Stomach (tissue), 9 donors: Measurements from ENCODE around the gene NRP1. TPM values are rescaled to one million over a fixed set of nuclear protein-coding genes. Genes with fewer than 3 reads are reported as not detected.

Experiments used
- DNase-seq, 2 donors: peaks; one replicate each; pipeline versions ENCODE4 v3.0.0 to v3.0.0-alpha.2; 2013 to 2019
- H3K27ac ChIP-seq, 5 donors: fragments of 200-600 bp in 4 of 5; sonication (generic) in 4 of 5; one replicate each; pipeline ENCODE4 v1.5.1; 2013 to 2019; ENCODE audit warnings: mild to moderate bottlenecking in 1 of 5, moderate library complexity in 1 of 5
- H3K27me3 ChIP-seq, 3 donors: fragments of 200-600 bp; sonication (generic); one replicate each; pipeline ENCODE4 v1.5.1; 2017 to 2019; ENCODE audit warnings: mixed run types in 1 of 3
- H3K36me3 ChIP-seq, 4 donors: fragments of 200-600 bp; sonication (generic); 1 replicate in 3 of 4; 2 replicates in 1 of 4; pipeline ENCODE4 v1.5.1; 2016 to 2019
- H3K4me1 ChIP-seq, 4 donors: fragments of 200-600 bp; sonication (generic); one replicate each; pipeline ENCODE4 v1.5.1; 2016 to 2019
- H3K4me3 ChIP-seq, 4 donors: fragments of 200-600 bp; sonication (generic) in 3 of 4; one replicate each; pipeline ENCODE4 v1.5.1; 2016 to 2019; ENCODE audit warnings: mild to moderate bottlenecking in 1 of 4
- H3K9me3 ChIP-seq, 4 donors: fragments of 200-600 bp; sonication (generic); one replicate each; pipeline ENCODE4 v1.5.1; 2016 to 2019
- CTCF ChIP-seq, 7 experiments: fragments of 450-650 bp in 4 of 7; fragments of 200-600 bp in 3 of 7; sonication (generic) in 3 of 7; IDR thresholded peaks; one replicate each; pipeline ENCODE4 v1.5.1; 2016 to 2019; ENCODE audit warnings: antibody characterized with exemption in 7 of 7, control low read depth in 2 of 7, mild to moderate bottlenecking in 1 of 7
- EP300 ChIP-seq: sonication (generic); formaldehyde crosslinking; IDR thresholded peaks from one replicate; pipeline ENCODE4 v1.6.1; 2017; ENCODE audit warnings: antibody characterized with exemption
- POLR2A ChIP-seq, 4 donors: fragments of 450-650 bp; IDR thresholded peaks; one replicate each; pipeline ENCODE4 v1.6.1; 2016; ENCODE audit warnings: antibody characterized with exemption in 4 of 4, control low read depth in 2 of 4, mild to moderate bottlenecking in 1 of 4, moderate library complexity in 1 of 4
- POLR2AphosphoS5 ChIP-seq, 3 donors: sonication (generic); formaldehyde crosslinking; IDR thresholded peaks; one replicate each; pipeline ENCODE4 v1.6.1; 2016; ENCODE audit warnings: antibody characterized with exemption in 3 of 3
- WGBS, 5 donors: extraction: QIAGEN DNeasy Blood & Tissue Kit in 3 of 5; methylation state at CpG; one replicate each; pipeline versions ENCODE4 v1.1.5 to v1.1.7; 2013 to 2018; 5-methylcytosine and 5-hydroxymethylcytosine counted together
- intact Hi-C: fragments of 100-400 bp; cut with DNase I; formaldehyde crosslinking; loops from one replicate; pipeline ENCODE4 v1.15.1; 2023; ENCODE audit warnings: low total_unique reads
- polyA plus RNA-seq, 3 donors: library from polyadenylated mRNA; stranded (reverse); fragments of 200-250 nt; gene quantifications; one replicate each; pipeline ENCODE4 v1.2.3, GENCODE V29; 2013
- total RNA-seq, 5 donors: library from RNA; depleted of rRNA; stranded (reverse); fragments of >200 nt; gene quantifications; one replicate each; pipeline versions ENCODE4 v1.1.0 to v1.2.3, GENCODE V29; 2014 to 2016
- donor health status: healthy with polysubstance abuse.
- donor health status: Bipolar disorder and iron deficiency.
- donor health status: healthy.

NRP1 gene
- total and polyA plus RNA-seq, 8 donors: 4.6 to 94.7 (median 13.0) TPM

- DNase-seq: no peak
- H3K36me3 ChIP-seq: no peaks in the 10 kb centered on the region
- WGBS, 5 donors: 59 to 88% (median 83%) methylated on average over 2 of the region's 2 CpGs
- H3K4me1 ChIP-seq: peaks cover 0 to 28% (median 14%) of the 10 kb centered on the region in 4 donors
- no peaks in the 10 kb centered on the region for H3K9me3 ChIP-seq
- TF ChIP-seq POLR2A (IDR thresholded peaks at IDR 0.05) (no peak), CTCF (IDR thresholded peaks at IDR 0.05) (no peak), POLR2AphosphoS5 (IDR thresholded peaks at IDR 0.05) (no peak), EP300 (no peak)
- H3K27me3 ChIP-seq: no peaks in the 10 kb centered on the region
- intact Hi-C loops: no loop called here
- H3K4me3 ChIP-seq: no peak overlapping the region
- H3K27ac ChIP-seq: peak overlapping the region in 2 of 5 donors; percentile 14 to 25
These were observed 35.6 kb downstream of the NRP1 start for GRCh38 chr10:33298893-33299292.

- Histone ChIP-seq H3K27ac (peak overlapping the region in 2 of 5 donors; percentile 3 to 25), H3K36me3 (no peaks in the 10 kb centered on the region), H3K4me3 (no peak overlapping the region), H3K27me3 (no peaks in the 10 kb centered on the region), H3K4me1 (peaks cover 0 to 28% (median 12%) of the 10 kb centered on the region in 4 donors), H3K9me3 (no peaks in the 10 kb centered on the region)
- TF ChIP-seq EP300 (no peak), POLR2A (IDR thresholded peaks at IDR 0.05) (no peak), POLR2AphosphoS5 (IDR thresholded peaks at IDR 0.05) (no peak), CTCF (IDR thresholded peaks at IDR 0.05) (no peak)
- intact Hi-C loops: no loop called here
- 81 to 91% (median 87%) methylated on average over 6 of the region's 6 CpGs for WGBS, 5 donors
- DNase-seq: no peak
These were observed 36.4 kb downstream of the NRP1 start for GRCh38 chr10:33298110-33298509.

- Histone ChIP-seq H3K9me3 (no peaks in the 10 kb centered on the region), H3K27ac (peak overlapping the region in 1 of 5 donors; percentile 38), H3K4me3 (no peak overlapping the region), H3K4me1 (peaks cover 0 to 29% (median 12%) of the 10 kb centered on the region in 4 donors), H3K27me3 (no peaks in the 10 kb centered on the region), H3K36me3 (no peaks in the 10 kb centered on the region)
- TF ChIP-seq CTCF (IDR thresholded peaks at IDR 0.05): no peak
- TF ChIP-seq EP300: no peak
- no peak for TF ChIP-seq POLR2A (IDR thresholded peaks at IDR 0.05)
- TF ChIP-seq POLR2AphosphoS5 (IDR thresholded peaks at IDR 0.05): no peak
- DNase-seq: no peak
- intact Hi-C loops: no loop called here
- WGBS, 5 donors: 56 to 84% (median 81%) methylated on average over 2 of the region's 2 CpGs
These were observed 38.6 kb downstream of the NRP1 start for GRCh38 chr10:33295851-33296250.

- H3K27me3 ChIP-seq: no peaks in the 10 kb centered on the region
- no peaks in the 10 kb centered on the region for H3K9me3 ChIP-seq
- TF ChIP-seq EP300 (no peak), CTCF (IDR thresholded peaks at IDR 0.05) (no peak), POLR2A (IDR thresholded peaks at IDR 0.05) (no peak), POLR2AphosphoS5 (IDR thresholded peaks at IDR 0.05) (no peak)
- no peak overlapping the region for H3K4me3 ChIP-seq
- H3K27ac ChIP-seq: no peak overlapping the region
- no peaks in the 10 kb centered on the region for H3K36me3 ChIP-seq
- intact Hi-C loops: no loop called here
- DNase-seq: no peak
- WGBS, 5 donors: 83 to 93% (median 91%) methylated on average over 14 of the region's 14 CpGs
- H3K4me1 ChIP-seq: peaks cover 0 to 37% (median 16%) of the 10 kb centered on the region in 4 donors
These were observed 40.8 kb downstream of the NRP1 start for GRCh38 chr10:33293531-33294170.
